GM13976 (cell line): Measurements from ENCODE around the gene SHOC2.

Experiments
- DNase-seq: peaks from one replicate; pipeline ENCODE4 v3.0.0; 2012; ENCODE audit warnings: low spot score
- in situ Hi-C: fragments of 300-500 bp; cut with MboI; formaldehyde crosslinking; loops from one replicate; pipeline ENCODE4 v1.12.0; 2022; ENCODE audit warnings: low sequenced_read_pairs, mixed read lengths, inconsistent platforms; ENCODE audit not compliant: unreplicated experiment
- TF ChIP-seq, protein P1 (sequence below): IDR thresholded peaks from 2 replicates; pipeline ENCODE4 v1.5.1; 2012; ENCODE audit warnings: borderline replicate concordance, mild to moderate bottlenecking; ENCODE audit not compliant: insufficient read depth; ENCODE audit errors: extremely low read depth, missing control alignments, control extremely low read depth

The SHOC2 gene

DNA sequence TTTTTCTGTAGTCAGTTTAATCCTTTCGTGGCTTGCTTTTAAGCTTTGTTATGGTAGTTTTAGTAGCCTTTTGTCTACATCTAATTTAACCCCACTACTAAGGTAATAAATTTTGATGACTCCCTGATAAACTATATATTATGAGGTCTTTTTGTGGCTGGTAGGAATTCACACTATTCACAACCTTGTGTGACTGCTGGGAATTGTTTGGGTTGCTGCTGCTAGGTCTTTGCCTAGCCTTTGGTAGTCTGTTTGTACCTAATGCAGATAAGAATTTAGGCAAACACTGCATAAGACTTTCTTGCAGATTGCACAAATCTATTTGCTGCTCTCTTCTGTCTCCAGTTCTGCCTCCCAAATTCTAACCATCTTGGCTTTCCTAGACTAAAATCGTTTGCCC is 58.3 kb downstream of the SHOC2 start:
- DNase-seq: no peak
- in situ Hi-C loops: no loop called here
- TF ChIP-seq, protein P1, sequence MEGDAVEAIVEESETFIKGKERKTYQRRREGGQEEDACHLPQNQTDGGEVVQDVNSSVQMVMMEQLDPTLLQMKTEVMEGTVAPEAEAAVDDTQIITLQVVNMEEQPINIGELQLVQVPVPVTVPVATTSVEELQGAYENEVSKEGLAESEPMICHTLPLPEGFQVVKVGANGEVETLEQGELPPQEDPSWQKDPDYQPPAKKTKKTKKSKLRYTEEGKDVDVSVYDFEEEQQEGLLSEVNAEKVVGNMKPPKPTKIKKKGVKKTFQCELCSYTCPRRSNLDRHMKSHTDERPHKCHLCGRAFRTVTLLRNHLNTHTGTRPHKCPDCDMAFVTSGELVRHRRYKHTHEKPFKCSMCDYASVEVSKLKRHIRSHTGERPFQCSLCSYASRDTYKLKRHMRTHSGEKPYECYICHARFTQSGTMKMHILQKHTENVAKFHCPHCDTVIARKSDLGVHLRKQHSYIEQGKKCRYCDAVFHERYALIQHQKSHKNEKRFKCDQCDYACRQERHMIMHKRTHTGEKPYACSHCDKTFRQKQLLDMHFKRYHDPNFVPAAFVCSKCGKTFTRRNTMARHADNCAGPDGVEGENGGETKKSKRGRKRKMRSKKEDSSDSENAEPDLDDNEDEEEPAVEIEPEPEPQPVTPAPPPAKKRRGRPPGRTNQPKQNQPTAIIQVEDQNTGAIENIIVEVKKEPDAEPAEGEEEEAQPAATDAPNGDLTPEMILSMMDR: no peak

DNA sequence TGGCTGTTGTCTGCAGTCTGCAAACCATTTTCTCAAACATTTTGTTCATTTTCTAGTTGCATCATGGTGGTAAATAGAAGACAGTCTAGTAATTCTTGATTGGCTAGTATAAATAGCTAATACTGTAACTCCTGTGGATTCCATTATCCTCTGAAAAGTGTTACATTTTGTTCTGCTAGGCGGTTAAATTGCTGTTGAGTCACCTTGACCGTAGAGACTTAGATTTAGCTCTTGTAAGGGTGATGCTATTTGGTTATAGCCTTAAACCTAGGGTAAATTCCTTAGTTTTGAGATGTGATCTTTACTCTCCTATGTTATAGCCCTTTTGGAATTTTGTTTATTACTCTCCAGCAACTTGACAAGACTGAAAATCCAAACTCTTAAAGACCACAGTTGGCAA is 58.8 kb downstream of the SHOC2 start:
- TF ChIP-seq, protein P1: no peak
- no peak for DNase-seq
- in situ Hi-C loops: no loop called here

DNA sequence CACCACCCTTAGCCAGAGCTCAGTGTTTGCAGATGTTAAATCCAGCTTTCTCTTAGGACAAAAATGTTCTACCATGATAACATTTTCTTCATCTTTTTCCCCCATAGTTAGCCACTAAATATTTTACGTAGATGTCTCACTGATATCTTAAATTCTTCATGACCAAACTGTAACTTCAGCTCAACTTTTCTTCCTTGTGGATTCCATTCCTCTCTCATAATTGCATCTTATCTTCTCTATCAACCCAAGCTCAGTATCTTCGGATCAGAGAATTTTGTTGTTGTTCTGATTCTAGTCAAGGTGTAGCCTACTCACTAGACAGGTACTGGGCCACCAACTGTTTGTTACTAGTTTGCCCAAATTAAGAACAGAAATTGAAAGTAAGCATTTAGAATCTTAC is 60.2 kb downstream of the SHOC2 start:
- TF ChIP-seq, protein P1: no peak
- in situ Hi-C loops: no loop called here
- DNase-seq: no peak

DNA sequence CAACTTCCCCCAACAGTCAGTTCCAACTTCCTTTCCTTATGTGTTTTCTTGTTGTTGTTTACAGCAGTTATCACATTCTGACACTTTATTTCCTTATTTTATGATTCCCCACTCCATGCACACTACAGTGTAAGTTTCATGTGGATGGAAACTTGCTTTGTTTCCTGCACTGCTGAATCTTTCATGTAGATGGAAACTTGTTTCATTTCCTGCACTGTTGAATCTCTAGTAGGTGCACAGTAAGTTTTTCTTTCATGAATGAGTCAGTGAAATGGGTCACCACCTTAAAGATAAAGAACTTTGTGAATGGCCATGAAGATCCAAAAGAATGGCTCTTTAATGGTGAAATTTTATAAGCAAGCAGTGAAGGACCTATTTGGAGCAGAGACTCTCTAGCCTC is 61.4 kb downstream of the SHOC2 start:
- TF ChIP-seq, protein P1: no peak
- no peak for DNase-seq
- in situ Hi-C loops: no loop called here

DNA sequence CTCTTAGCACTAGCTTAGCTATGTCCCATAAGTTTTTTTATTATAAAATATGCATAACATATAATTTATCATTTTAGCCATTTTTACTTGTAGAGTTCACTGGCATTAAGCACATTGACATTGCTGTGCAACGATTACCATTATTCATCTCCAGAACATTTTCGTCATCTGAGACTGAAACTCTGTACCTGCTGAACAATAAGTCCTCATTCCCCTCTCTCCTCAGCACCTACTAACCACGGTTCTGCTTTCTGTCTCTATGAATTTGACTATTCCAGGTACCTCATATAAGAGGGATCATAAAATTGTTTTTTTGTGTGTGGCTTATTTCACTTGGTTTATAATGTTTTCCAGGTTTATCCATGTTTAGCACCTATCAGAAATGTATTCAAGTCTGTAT is 64.1 kb downstream of the SHOC2 start:
- TF ChIP-seq, protein P1: no peak
- in situ Hi-C loops: no loop called here
- DNase-seq: no peak

DNA sequence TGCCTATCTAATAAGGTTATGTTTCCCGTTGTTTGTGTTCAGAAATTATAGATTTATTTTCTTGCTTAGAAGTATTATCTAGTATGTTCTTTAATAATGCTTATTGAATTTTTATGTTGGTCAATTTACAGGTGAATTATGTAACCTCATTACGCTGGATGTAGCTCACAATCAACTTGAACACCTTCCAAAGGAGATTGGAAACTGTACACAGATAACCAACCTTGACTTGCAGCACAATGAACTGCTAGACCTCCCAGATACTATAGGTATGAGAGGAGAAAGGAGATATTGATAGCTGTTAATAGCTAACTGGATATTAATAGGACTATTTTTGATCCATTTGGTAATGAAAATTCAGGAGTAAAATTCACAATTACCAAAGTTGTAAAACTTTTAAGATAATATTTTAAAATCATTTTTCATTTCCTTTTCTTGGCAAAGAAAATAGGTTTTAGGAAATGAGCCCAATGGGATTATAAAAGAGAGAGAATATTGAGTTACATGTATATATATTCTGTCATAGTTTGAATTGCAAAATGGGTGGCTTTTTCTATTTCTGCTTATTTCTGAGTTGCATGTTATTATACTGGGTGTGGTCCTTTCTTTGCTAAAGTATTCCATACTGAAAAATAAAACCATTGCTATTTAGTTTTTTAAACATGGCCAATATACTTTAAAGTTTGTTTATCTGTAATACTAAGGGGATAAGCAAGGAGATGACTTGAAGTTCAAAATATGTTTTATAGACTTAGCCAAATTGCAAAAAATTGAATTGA is 66.3 kb downstream of the SHOC2 start:
- TF ChIP-seq, protein P1: no peak
- no peak for DNase-seq
- in situ Hi-C loops: no loop called here
